Fibroblast of villous mesenchyme (primary cell): ENCODE results near the gene COL4A2. TPM values are rescaled to one million over a fixed set of nuclear protein-coding genes. Genes with fewer than 3 reads are reported as not detected.
A peak's percentile ranks its signal among the peaks of the same experiment; 100 is the strongest.

Experiments
- DNase-seq: peaks from one replicate; pipeline ENCODE4 v3.0.0-alpha.2; 2010; ENCODE audit warnings: low read depth
- H3K4me3 ChIP-seq: 2 replicates; pipeline ENCODE4 v1.5.1; 2011; ENCODE audit warnings: low read depth, mild to moderate bottlenecking, low read length
- total RNA-seq: library from RNA; depleted of rRNA; stranded (reverse); fragments of >200 nt; gene quantifications from 2 replicates; pipeline ENCODE4 v1.2.3, GENCODE V29; 2012
- TF ChIP-seq, protein P1 (sequence below): IDR thresholded peaks from 2 replicates; pipeline ENCODE4 v1.5.1; 2012; ENCODE audit warnings: low read depth, mild to moderate bottlenecking, low read length; ENCODE audit not compliant: insufficient read depth

Gene COL4A2
- total RNA-seq, 1 donor = 756 TPM

GRCh38 chr13:110541526-110541920 lies 234.4 kb downstream of the COL4A2 start:
- TF ChIP-seq, protein P1, sequence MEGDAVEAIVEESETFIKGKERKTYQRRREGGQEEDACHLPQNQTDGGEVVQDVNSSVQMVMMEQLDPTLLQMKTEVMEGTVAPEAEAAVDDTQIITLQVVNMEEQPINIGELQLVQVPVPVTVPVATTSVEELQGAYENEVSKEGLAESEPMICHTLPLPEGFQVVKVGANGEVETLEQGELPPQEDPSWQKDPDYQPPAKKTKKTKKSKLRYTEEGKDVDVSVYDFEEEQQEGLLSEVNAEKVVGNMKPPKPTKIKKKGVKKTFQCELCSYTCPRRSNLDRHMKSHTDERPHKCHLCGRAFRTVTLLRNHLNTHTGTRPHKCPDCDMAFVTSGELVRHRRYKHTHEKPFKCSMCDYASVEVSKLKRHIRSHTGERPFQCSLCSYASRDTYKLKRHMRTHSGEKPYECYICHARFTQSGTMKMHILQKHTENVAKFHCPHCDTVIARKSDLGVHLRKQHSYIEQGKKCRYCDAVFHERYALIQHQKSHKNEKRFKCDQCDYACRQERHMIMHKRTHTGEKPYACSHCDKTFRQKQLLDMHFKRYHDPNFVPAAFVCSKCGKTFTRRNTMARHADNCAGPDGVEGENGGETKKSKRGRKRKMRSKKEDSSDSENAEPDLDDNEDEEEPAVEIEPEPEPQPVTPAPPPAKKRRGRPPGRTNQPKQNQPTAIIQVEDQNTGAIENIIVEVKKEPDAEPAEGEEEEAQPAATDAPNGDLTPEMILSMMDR = no peak
- H3K4me3 ChIP-seq = no peak overlapping the region
- DNase-seq = no peak

DNA sequence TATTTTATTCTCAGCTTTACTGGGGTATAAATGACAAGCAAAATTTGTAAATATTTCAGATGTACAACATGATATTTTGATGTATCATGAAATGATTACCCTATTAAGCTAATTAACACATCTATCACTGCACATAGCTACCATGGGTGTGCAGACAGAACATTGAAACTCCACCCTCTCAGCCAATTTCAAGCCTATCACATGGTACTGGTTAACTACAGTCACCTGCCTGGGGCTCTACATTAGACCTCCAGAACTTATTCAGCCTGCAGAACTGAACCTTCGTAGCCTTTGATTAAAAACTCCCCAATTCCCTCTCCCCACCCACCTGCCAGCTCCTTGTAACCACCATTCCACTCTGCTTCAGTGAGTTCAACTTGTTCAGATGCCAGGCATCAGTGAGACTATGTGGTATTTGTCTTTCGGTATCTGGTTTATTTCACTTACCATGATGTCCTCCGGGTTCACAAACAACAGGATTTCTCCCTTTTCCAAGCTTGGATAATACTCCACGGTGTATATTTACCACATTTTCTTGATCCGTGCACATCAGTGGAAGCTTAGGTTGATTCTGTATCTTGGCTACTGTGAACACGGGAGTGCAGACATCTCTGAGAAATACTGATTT lies 235.2 kb downstream of the COL4A2 start:
- DNase-seq = no peak
- TF ChIP-seq, protein P1 = no peak
- no peak overlapping the region for H3K4me3 ChIP-seq

- TF ChIP-seq, protein P1 = no peak
- no peak overlapping the region for H3K4me3 ChIP-seq
- DNase-seq = no peak
Observed at GRCh38 chr13:110546378-110546777, 239.3 kb downstream of the COL4A2 start.

DNA sequence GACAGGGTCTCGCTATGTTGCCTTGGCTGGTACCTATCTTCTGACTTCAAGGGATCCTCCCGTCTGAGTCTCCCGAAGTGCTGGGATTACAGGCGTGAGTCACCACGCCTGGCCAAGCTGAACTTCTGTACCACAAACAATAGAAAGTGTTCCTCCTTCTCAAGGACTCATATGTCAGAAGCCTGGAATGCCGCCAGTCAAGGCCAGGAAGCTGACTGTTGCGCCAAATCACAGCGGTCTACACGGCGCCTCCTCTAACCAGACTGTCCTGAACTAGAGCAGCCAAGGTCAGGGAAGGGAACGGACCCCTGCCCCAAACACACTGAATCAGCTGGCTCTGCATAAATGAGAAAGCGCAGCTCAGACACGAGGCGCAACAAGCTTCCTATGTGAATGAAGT lies 239.8 kb downstream of the COL4A2 start:
- no peak overlapping the region for H3K4me3 ChIP-seq
- TF ChIP-seq, protein P1 = no peak
- DNase-seq = peak; percentile 86

- TF ChIP-seq, protein P1 = peak; percentile 16
- no peak for DNase-seq
- H3K4me3 ChIP-seq = no peak overlapping the region
Observed at GRCh38 chr13:110548891-110549794, 242.1 kb downstream of the COL4A2 start.

DNA sequence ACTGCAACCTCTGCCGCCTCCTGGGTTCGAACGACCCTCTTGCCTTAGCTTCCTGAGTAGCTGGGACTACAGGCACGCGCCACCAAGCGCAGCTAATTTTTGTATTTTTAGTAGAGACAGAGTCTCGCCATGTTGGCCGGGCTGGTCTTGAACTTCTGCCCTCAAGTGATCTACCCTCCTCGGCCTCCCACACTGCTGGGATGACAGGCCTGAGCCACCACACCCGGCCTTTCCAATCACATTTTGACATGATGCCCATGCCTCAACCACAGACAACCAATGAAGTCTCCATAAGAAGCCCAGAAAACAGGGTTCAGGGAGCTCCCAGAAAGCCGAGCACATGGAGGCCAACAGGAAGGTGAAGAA lies 242.7 kb downstream of the COL4A2 start:
- no peak for DNase-seq
- TF ChIP-seq, protein P1 = no peak
- H3K4me3 ChIP-seq = no peak overlapping the region
